GM12878 (cell line): Measurements from ENCODE around the gene MVP. TPM values are rescaled to one million over a fixed set of nuclear protein-coding genes. Genes with fewer than 3 reads are reported as not detected.
"Not testable (repeated sequence)": the region's sequence is repeated elsewhere in the genome, so short reads cannot be mapped to it uniquely, and the experiment has no call there.

Source experiments
- ATAC-seq: fragments of 200-7000 bp; cut with Tn5 transposase; 3 replicates; pipeline ENCODE4 v1.9.1; 2020; ENCODE audit warnings: mild to moderate bottlenecking, moderate library complexity
- BruUV-seq: library from RNA; stranded (reverse); fragments of 400-500 nt; replicated peaks from 2 replicates; lab custom pipeline; 2021; lab: Mats Ljungman, UMichigan
- CTCF ChIA-PET: fragments of 300-600 bp; sonication (Branson Sonifier 250); formaldehyde crosslinking; extraction: SDS; loops from one replicate; lab custom pipeline; 2021; ENCODE audit warnings: inconsistent platforms; lab: Yijun Ruan, JAX
- POLR2A ChIA-PET: fragments of 350-600 bp; formaldehyde crosslinking; extraction: SDS; loops from one replicate; lab custom pipeline; 2021; ENCODE audit warnings: inconsistent platforms; lab: Charles Lee
- RAD21 ChIA-PET: fragments of 300-600 bp; sonication (Branson Sonifier 250); formaldehyde crosslinking; loops from one replicate; lab custom pipeline; 2023; ENCODE audit warnings: antibody characterized with exemption; ENCODE audit not compliant: unreplicated experiment; lab: Charles Lee
- SMC1A ChIA-PET: fragments of 300-600 bp; sonication (Branson Sonifier 250); formaldehyde crosslinking; loops from one replicate; lab custom pipeline; 2023; ENCODE audit not compliant: unreplicated experiment, uncharacterized antibody; lab: Charles Lee
- DNase-seq: peaks from one replicate; pipeline ENCODE4 v3.0.0-alpha.2; 2011; ENCODE audit warnings: low read depth, low spot score
- FAIRE-seq: peaks from 3 replicates; lab custom pipeline; 2011; peaks lifted over from hg19 to GRCh38; lab: Jason Lieb, UNC
- H2AFZ ChIP-seq: 2 replicates; pipeline ENCODE4 v1.6.0; 2011; ENCODE audit warnings: low read depth, low read length, control low read depth; ENCODE audit not compliant: control insufficient read depth
- H3K27ac ChIP-seq: 2 replicates; pipeline ENCODE4 v1.5.1; 2011; ENCODE audit warnings: control low read depth; ENCODE audit not compliant: control insufficient read depth, insufficient read depth
- H3K27me3 ChIP-seq, 2 experiments: replicated peaks in 1 of 2; 2 replicates each; pipeline versions ENCODE4 v1.6.0 to v1.6.1; 2011; ENCODE audit warnings: low read length in 1 of 2; ENCODE audit not compliant: control insufficient read depth in 2 of 2, insufficient read depth in 2 of 2
- H3K36me3 ChIP-seq, 2 experiments: 2 replicates each; pipeline ENCODE4 v1.5.1; 2011; ENCODE audit warnings: low read length in 1 of 2; ENCODE audit not compliant: control insufficient read depth in 2 of 2, insufficient read depth in 2 of 2
- H3K4me1 ChIP-seq: 2 replicates; pipeline ENCODE4 v1.6.1; 2011; ENCODE audit warnings: mild to moderate bottlenecking, low read length, moderate library complexity, mixed read lengths; ENCODE audit not compliant: control insufficient read depth, insufficient read depth
- H3K4me2 ChIP-seq: 2 replicates; pipeline ENCODE4 v1.6.0; 2011; ENCODE audit warnings: control low read depth; ENCODE audit not compliant: control insufficient read depth, insufficient read depth
- H3K4me3 ChIP-seq: fragments of 200-600 bp; sonication (generic); 2 replicates; pipeline ENCODE4 v1.5.1; 2016
- H3K79me2 ChIP-seq: 2 replicates; pipeline ENCODE4 v1.6.0; 2011; ENCODE audit warnings: low read length; ENCODE audit not compliant: control insufficient read depth, insufficient read depth
- H3K9ac ChIP-seq: 2 replicates; pipeline ENCODE4 v1.8.0; 2011; ENCODE audit warnings: low read length, control low read depth, mixed read lengths; ENCODE audit not compliant: control insufficient read depth, insufficient read depth
- H3K9me3 ChIP-seq: replicated peaks from 3 replicates; pipeline ENCODE4 v1.5.1; 2011; ENCODE audit warnings: mild to moderate bottlenecking, low read length; ENCODE audit not compliant: control insufficient read depth, insufficient read depth
- H4K20me1 ChIP-seq: 2 replicates; pipeline ENCODE4 v1.6.0; 2011; ENCODE audit not compliant: control insufficient read depth, insufficient read depth
- EED ChIP-seq: sonication (generic); IDR thresholded peaks from 2 replicates; pipeline ENCODE4 v1.6.1; 2016; ENCODE audit warnings: antibody characterized with exemption, low read depth
- EZH2 ChIP-seq: IDR thresholded peaks from 2 replicates; pipeline ENCODE4 v1.6.1; 2012; ENCODE audit warnings: low read depth, mild to moderate bottlenecking, control low read depth, inconsistent platforms, low read length, borderline replicate concordance; ENCODE audit not compliant: control insufficient read depth
- PAX8 ChIP-seq: fragments of 450-650 bp; IDR thresholded peaks from 2 replicates; pipeline ENCODE4 v1.6.1; 2017; ENCODE audit warnings: mild to moderate bottlenecking, moderate library complexity
- SREBF1 ChIP-seq: IDR thresholded peaks from 2 replicates; pipeline ENCODE4 v1.6.1; 2012; ENCODE audit warnings: mild to moderate bottlenecking, low read length
- ZNF687 ChIP-seq: fragments of 450-650 bp; IDR thresholded peaks from 2 replicates; pipeline ENCODE4 v1.6.1; 2017; ENCODE audit warnings: mild to moderate bottlenecking, moderate library complexity
- WGBS: methylation state at CpG from one replicate; pipeline ENCODE4 v1.1.6; 2016; ENCODE audit warnings: low lambda C conversion rate; ENCODE audit not compliant: insufficient replicate concordance, insufficient coverage; ENCODE audit errors: missing lambda C conversion rate; 5-methylcytosine and 5-hydroxymethylcytosine counted together
- in situ Hi-C: fragments of 300-500 bp; cut with MboI; formaldehyde crosslinking; loops from 9 replicates; pipeline ENCODE4 v1.14.3; 2018; ENCODE audit warnings: mixed read lengths
- intact Hi-C: fragments of 100-400 bp; cut with micrococcal nuclease; formaldehyde crosslinking; loops from one replicate; pipeline ENCODE4 v1.14.2; 2022; ENCODE audit not compliant: unreplicated experiment
- polyA plus RNA-seq, 11 experiments: library from polyadenylated mRNA; depleted of rRNA in 4 of 11; unstranded in 6 of 11; stranded (reverse) in 5 of 11; fragments of >200 nt; fragmentation: Nextera tagmentation in 4 of 11; fragmentation: Illumina TruSeq in 1 of 11; extraction: Ambion mirVana in 4 of 11; extraction: Trizol in 1 of 11; gene quantifications; 1 replicate in 1 of 11; 2 replicates in 10 of 11; pipeline versions ENCODE4 v1.2.1 to v1.2.3, GENCODE V29; 2011 to 2016; ENCODE audit warnings: inconsistent platforms in 2 of 11, missing spikeins in 2 of 11, low read depth in 1 of 11
- total RNA-seq, 4 experiments: library from RNA; depleted of rRNA in 3 of 4; stranded (reverse); fragments of >200 nt in 3 of 4; fragmentation: Illumina TruSeq in 1 of 4; extraction: Trizol in 1 of 4; gene quantifications; 2 replicates each; pipeline versions ENCODE4 v1.2.1 to v1.2.3, GENCODE V29; 2013 to 2021
- TF ChIP-seq, protein P1 (sequence below): fragments of 450-650 bp; IDR thresholded peaks from 2 replicates; pipeline ENCODE4 v1.6.1; 2017; ENCODE audit warnings: low read depth, mild to moderate bottlenecking, moderate library complexity
- TF ChIP-seq, protein P2 (sequence below): fragments of 450-650 bp; IDR thresholded peaks from 2 replicates; pipeline ENCODE4 v1.6.1; 2016; ENCODE audit warnings: mild to moderate bottlenecking

MVP gene
- total and polyA plus RNA-seq, 10 of the 15 experiments (the other 5 are each of a cell fraction or from before 2014, with no cell fraction given), result 0.98 to 74.2 (median 54.7) TPM

DNA sequence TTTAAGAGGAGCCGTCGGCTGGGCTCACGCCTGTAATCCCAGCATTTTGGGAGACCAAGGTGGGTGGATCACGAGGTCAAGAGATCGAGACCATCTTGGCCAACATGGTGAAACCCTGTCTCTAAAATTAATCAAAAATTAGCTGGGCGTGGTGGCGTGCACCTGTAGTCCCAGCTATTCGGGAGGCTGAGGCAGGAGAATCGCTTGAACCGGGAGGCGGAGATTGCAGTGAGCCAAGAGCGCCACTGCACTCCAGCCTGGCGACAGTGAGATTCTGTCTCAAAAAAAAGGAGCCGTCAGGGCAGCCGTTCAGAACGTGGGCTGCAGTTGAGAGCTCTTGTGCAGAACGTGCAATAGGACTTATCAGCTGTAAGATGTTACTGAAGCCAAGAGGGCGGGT, 27.1 kb upstream of the MVP start:
- intact Hi-C loops, result loop anchor here (5.0 kb wide), 1 partner anchor 91 kb away; no protein-coding TSS in a partner anchor
- in situ Hi-C loops, result not testable (repeated sequence)
- H3K4me3 ChIP-seq, result peak overlapping the region; percentile 93; the same call in 1 of the 2 replicates

DNA sequence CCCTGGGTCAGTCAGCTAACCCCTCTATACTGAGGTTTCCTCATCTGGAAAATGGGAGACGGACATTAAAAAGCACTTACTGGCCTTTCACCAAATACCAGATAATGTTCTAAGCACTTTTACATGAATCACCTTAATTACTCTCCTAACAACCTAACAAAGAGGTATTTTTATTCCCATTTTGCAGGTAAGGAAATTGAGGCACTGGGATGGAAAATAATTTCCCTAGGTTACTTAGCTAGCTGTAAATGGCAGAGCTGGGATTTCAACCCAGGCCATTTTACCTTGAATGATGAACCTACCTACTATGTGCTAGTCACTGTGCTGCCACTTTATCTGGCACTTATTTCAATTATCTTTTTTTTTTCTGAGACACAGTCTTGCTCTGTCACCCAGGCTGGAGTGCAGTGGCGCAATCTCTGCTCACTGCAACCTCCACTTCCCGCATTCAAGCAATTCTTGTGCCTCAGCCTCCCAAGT, 26.0 kb upstream of the MVP start:
- Histone ChIP-seq H2AFZ (no peak overlapping the region), H3K36me3 (peaks cover 5 to 23% of the 10 kb centered on the region in 2 experiments; a peak in 3 of 4 replicates), H4K20me1 (no peaks in the 10 kb centered on the region), H3K4me3 (no peak overlapping the region), H3K4me1 (peaks cover 9% of the 10 kb centered on the region; the same call in 1 of the 2 replicates), H3K4me2 (no peak overlapping the region), H3K27me3 (no peaks in the 10 kb centered on the region), H3K9ac (no peak overlapping the region), H3K79me2 (peaks cover 54% of the 10 kb centered on the region), H3K27ac (no peak overlapping the region), H3K9me3 (no peaks in the 10 kb centered on the region)
- in situ Hi-C loops, result no loop called here
- RAD21 ChIA-PET, result no interaction called here
- DNase-seq (no peak), FAIRE-seq (no peak), ATAC-seq (no peak)
- 100% methylated on average over 3 of the region's 3 CpGs for WGBS
- intact Hi-C loops, result loop anchor here (5.0 kb wide), 1 partner anchor 92 kb away; no protein-coding TSS in a partner anchor
- no TSS peak for BruUV-seq
- SMC1A ChIA-PET, result interaction anchor here (1.5 to 6.4 kb wide), 2 partner anchors 9 to 40 kb away, joined by 4 to 38 read pairs; no protein-coding TSS in a partner anchor
- POLR2A ChIA-PET, result interaction anchor here (1.2 to 1.5 kb wide), 4 partner anchors 9 to 21 kb away, joined by 3 to 6 read pairs (median 4); partner anchors contain the start of gene PAGR1
- CTCF ChIA-PET, result interaction anchor here (1.0 to 5.3 kb wide), 3 partner anchors 9 to 13 kb away, joined by 3 to 24 read pairs (median 5); no protein-coding TSS in a partner anchor
- TF ChIP-seq, protein P1, sequence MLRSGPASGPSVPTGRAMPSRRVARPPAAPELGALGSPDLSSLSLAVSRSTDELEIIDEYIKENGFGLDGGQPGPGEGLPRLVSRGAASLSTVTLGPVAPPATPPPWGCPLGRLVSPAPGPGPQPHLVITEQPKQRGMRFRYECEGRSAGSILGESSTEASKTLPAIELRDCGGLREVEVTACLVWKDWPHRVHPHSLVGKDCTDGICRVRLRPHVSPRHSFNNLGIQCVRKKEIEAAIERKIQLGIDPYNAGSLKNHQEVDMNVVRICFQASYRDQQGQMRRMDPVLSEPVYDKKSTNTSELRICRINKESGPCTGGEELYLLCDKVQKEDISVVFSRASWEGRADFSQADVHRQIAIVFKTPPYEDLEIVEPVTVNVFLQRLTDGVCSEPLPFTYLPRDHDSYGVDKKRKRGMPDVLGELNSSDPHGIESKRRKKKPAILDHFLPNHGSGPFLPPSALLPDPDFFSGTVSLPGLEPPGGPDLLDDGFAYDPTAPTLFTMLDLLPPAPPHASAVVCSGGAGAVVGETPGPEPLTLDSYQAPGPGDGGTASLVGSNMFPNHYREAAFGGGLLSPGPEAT, result no peak
- TF ChIP-seq EED (no peak), SREBF1 (no peak), PAX8 (no peak), ZNF687 (no peak), EZH2 (no peak)

More for the DNA sequence above, 27.1 kb upstream of the MVP start:
- H2AFZ ChIP-seq, H3K4me1 ChIP-seq, DNase-seq: not testable (repeated sequence)
- Histone ChIP-seq H3K4me2 (peak overlapping the region; percentile 86), H3K79me2 (peaks cover 54% of the 10 kb centered on the region), H3K36me3 (peaks cover 0 to 12% of the 10 kb centered on the region in 2 experiments; a peak in 3 of 4 replicates)
- WGBS, result over 99% methylated on average over 18 of the region's 18 CpGs
- TF ChIP-seq, protein P2, sequence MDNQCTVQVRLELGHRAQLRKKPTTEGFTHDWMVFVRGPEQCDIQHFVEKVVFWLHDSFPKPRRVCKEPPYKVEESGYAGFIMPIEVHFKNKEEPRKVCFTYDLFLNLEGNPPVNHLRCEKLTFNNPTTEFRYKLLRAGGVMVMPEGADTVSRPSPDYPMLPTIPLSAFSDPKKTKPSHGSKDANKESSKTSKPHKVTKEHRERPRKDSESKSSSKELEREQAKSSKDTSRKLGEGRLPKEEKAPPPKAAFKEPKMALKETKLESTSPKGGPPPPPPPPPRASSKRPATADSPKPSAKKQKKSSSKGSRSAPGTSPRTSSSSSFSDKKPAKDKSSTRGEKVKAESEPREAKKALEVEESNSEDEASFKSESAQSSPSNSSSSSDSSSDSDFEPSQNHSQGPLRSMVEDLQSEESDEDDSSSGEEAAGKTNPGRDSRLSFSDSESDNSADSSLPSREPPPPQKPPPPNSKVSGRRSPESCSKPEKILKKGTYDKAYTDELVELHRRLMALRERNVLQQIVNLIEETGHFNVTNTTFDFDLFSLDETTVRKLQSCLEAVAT, result 0 out of 2 replicates have a peak, but pooled peaks have one; percentile 42
- TF ChIP-seq, all 136 proteins: peak for 1; not testable (repeated sequence) for 135
- FAIRE-seq, POLR2A ChIA-PET, RAD21 ChIA-PET, H3K27ac ChIP-seq, H3K27me3 ChIP-seq, H3K9me3 ChIP-seq, ATAC-seq, BruUV-seq, H3K9ac ChIP-seq, H4K20me1 ChIP-seq: not testable (repeated sequence)
- SMC1A ChIA-PET, result interaction anchor here (1.0 to 6.4 kb wide), 2 partner anchors 10 to 55 kb away, joined by 3 to 38 read pairs; no protein-coding TSS in a partner anchor
- CTCF ChIA-PET, result interaction anchor here (0.6 to 5.3 kb wide), 2 partner anchors 11 to 840 kb away, joined by 3 to 24 read pairs; no protein-coding TSS in a partner anchor
